ENCODE measurements around the gene FBXO4.
A peak's percentile ranks its signal among the peaks of the same experiment; 100 is the strongest.

Gene FBXO4

DNA sequence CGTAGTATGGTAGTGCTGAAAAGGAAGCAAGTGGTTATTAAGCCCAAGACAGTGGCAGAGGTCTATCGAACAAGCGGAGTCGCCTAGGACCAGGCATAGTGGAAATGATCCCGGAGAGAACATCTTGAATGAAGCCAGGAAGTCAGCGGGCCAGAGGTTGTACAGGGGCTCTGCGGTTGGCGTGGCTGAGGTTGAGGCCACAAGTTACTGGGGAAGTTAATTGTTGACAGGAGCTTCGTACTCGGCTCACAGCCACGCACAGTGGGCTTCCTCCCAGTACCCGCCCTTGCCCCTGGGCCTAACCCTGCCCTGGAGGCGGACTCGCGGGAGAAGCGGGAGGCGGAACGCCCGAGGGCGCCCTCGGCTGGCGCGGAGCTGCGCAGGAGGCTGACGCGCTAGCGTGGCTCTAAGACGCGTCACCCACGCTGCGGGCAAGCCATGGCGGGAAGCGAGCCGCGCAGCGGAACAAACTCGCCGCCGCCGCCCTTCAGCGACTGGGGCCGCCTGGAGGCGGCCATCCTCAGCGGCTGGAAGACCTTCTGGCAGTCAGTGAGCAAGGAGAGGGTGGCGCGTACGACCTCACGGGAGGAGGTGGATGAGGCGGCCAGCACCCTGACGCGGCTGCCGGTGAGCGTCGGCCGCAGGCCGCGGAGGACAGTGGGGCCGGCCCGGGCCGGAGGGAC is at the start of gene FBXO4:
TSS of gene FBXO4 (plus strand) at position 410 of the 683 bp plus-strand sequence. CDS start at position 439, 29 bp downstream.
- DNase-seq: peak; percentile 91 to 96 (median 96)

DNA sequence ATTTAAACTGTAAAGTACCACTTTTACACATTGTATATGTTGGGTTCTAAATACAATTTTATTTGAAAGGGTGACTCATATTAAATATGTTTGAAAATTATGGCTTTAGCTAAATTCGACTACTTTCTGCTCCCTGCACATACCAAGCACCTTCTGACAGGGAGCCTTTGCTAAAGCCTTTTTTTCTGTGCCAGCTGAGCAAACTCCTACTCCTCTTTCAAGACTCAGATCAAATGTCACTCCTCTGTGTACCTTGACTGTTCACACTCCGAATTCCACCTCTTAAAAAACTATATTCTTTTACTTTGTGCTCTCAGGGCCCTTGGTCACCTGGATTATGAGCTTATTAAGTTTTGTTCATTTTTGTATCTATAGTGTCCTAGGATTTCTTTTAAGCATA is 48.4 kb upstream of the FBXO4 start:
- DNase-seq: no peak

- no peak for DNase-seq
Observed at GRCh38 chr5:41877408-41877807, 47.7 kb upstream of the FBXO4 start.

DNA sequence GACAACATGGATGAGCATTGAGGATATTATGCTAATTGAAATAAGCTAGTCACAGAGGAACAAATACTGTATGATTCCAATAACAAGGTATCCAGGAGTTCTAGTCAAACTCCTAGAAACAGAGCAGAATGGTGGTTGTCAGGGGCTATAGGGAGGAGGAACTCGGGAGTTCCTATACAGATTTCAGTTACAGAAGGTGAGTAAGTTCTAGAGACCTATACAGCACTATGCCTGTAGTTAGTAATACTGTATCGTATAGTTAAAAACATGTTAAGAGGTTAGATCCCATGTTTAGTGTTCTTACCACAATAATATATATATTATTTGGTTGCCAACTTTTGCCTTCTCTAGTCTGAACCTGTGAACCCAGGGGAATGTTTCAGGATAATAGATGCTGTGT is 46.9 kb upstream of the FBXO4 start:
- no peak for DNase-seq

DNA sequence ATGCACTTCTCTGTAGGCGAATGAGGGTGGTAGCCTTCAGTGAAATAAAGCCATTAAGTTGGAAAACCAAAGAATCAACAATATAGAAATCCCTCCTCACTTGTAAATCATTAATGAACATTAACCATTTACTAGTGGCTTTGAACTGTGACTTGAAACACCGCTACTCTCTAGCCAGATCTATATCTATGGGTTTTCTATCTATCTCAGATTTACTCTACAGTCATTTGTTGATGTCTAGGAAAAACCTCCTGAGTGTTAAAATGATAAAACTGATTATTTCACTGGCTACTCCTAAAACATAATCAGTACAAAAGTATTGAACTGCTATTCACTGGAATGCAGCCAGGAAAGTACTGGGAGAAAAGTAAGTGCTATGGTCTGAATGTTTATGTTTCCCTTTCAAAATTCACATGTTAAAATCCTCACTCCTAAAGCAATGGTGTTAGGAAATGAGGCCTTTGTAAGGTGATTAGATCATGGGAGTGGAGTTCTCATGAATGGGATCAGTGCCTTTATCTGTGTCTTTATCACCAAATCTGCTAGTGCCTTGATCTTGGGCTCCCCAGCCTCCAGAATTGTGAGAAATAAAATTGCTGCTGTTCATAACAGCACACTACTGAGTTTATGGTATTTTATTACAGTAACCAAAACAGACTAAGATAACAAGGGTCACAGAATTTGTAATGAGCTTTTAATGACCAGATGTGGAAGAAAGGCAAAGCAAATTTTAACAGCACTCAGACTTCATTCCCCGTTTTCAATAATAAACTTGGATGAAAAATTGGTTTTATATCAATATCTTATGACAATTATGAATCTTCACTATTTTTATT is 46.2 kb upstream of the FBXO4 start:
- DNase-seq: no peak

GRCh38 chr5:41882765-41883164 is 42.3 kb upstream of the FBXO4 start:
- DNase-seq: no peak

DNA sequence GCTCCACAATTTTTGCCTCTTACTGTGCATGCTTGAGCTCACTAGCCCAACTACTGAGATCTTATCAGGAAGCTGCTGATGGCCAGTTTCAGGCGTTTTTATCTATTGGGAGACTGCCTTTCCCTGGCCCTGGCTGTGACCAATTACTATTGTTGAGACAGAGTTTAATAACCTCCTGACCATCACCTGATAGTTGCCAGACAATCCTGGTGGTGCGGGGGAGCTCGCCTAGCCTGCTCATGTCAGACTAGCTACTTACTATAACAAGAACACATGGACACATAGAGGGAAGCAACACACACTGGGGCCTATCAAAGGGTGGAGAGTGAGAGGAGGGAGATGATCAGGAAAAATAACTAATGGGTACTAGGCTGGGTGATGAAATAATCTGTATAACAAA is 41.8 kb upstream of the FBXO4 start:
- DNase-seq: no peak

DNA sequence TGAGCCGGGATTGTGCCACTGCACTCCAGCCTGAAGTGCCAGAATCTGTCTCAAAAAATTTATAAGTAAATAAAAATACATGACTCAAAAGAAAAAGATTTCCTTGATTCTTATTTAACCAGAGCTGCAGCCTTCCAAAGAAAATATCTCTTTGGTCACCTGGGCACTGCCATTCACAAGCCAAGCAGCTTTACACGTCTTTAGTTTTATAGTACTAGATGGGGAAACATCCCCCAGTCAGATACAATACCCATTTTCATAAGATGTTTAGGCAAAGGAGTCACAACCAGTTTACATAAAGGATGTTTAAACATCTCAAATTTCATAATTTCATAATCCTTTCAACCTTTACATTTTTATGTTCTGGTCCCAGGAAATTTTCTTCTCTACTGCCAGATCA is 41.1 kb upstream of the FBXO4 start:
- no peak for DNase-seq

- DNase-seq: no peak
Observed at GRCh38 chr5:41885286-41885685, 39.8 kb upstream of the FBXO4 start.

- no peak for DNase-seq
Observed at GRCh38 chr5:41891066-41891707, 33.9 kb upstream of the FBXO4 start.

- no peak for DNase-seq
Observed at GRCh38 chr5:41892031-41892430, 33.0 kb upstream of the FBXO4 start.

GRCh38 chr5:41893074-41893851 is 31.8 kb upstream of the FBXO4 start:
- peak in 1 of 3 donors; percentile 23 for DNase-seq

- DNase-seq: no peak
Observed at GRCh38 chr5:41896230-41896629, 28.9 kb upstream of the FBXO4 start.

DNA sequence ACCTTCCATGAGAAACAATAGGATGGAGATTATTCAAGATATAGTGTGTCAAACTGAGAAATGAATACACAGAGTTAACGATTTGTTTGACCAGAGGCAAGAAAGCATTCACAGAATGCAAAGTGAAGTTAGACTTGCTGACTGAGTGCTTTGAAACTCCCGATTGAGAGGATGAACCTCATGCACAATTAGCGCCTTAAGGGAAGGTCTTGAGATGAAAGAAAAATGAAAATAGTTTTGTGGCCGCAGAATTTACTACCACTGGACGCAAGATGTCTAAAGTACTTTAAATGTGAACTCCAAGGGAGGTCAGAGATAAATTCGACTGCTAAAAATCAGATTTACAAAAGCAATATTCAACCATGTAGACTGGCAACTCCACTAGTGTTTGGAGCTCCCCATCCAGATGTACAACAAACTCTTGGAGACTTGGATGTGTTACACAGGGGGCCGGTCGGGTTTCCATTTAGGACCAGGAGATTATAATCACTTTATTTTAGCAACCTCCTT is 21.6 kb upstream of the FBXO4 start:
- no peak for DNase-seq

- DNase-seq: peak; percentile 99
Observed at GRCh38 chr5:41903892-41904799, 20.9 kb upstream of the FBXO4 start, which contains the start of gene RIMOC1. Gene RIMOC1, plus strand, starts transcription at chr5:41904344. Its CDS starts 24 bp downstream, at chr5:41904368.

- DNase-seq: peak; percentile 46 to 75 (median 62)
Observed at GRCh38 chr5:41906151-41906550, 18.9 kb upstream of the FBXO4 start.

DNA sequence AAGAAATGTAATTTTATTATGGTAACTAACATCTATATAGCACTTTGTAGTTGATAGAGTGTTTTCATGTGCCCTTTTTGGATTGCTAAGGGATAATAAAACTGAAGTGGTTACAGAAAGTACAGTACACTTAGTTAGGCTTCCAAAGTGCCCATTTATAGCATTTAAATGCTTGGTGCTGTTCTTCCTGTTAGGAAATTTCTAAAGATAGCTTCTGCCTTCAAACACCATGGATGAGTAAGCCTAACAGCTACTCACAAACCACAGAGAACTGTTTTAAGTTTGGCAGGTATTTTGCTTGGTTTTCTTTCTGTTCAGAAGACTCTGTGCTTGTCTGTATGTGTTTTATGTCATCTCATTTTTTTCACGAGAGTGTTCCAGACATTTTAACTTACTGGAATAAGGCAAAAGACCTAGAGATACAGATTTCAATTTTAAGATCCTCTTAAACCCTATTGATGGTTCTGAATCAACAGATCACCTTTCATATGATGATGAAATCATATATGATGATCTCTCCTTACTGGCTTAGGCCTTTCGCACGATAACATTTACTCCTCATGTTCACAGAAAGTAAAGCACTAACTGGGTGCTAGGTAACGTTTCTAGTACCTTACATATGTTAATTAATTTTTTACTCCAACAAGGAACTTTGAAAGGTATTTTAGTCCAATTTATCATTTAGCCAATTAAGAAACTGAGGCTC is 16.6 kb upstream of the FBXO4 start:
- DNase-seq: peak in 2 of 3 donors; percentile 34 to 37

- DNase-seq: no peak
Observed at GRCh38 chr5:41918105-41918504, 7.0 kb upstream of the FBXO4 start.

DNA sequence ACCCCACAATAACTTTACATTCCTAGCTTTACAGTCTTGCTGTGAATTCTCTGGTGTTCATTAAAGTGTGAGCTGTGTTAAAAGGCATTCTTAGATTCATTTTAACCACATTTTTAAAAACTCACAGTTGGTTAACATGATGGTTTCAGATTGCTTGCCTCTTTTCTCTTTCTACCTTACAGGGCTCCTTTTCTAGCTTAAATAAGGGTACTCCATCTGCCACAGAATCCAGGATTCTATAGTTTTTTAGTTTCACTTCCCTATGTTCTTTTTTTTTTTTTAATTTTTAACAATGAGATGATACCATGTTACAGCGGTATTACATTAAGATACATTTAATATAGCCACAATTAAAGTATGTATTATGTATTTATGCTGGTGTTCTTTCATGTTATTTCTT is 3.9 kb upstream of the FBXO4 start:
- DNase-seq: no peak

GRCh38 chr5:41921874-41922273 is 3.2 kb upstream of the FBXO4 start:
- DNase-seq: peak in 1 of 3 donors; percentile 29

- no peak for DNase-seq
Observed at GRCh38 chr5:41924526-41924871, 582 bp upstream of the FBXO4 start.

All from suppressor macrophage treated with lipopolysaccharide for 1 hour (primary cell).